ENCODE measurements around the gene TMEM204.

- no peak for TF ChIP-seq POLR2AphosphoS5 (IDR thresholded peaks at IDR 0.05; ENCODE audit: low read depth, low read length)
- TF ChIP-seq EZH2phosphoT487 (IDR thresholded peaks at IDR 0.05; ENCODE audit: borderline replicate concordance, low read depth): no peak
- TF ChIP-seq, protein P1, sequence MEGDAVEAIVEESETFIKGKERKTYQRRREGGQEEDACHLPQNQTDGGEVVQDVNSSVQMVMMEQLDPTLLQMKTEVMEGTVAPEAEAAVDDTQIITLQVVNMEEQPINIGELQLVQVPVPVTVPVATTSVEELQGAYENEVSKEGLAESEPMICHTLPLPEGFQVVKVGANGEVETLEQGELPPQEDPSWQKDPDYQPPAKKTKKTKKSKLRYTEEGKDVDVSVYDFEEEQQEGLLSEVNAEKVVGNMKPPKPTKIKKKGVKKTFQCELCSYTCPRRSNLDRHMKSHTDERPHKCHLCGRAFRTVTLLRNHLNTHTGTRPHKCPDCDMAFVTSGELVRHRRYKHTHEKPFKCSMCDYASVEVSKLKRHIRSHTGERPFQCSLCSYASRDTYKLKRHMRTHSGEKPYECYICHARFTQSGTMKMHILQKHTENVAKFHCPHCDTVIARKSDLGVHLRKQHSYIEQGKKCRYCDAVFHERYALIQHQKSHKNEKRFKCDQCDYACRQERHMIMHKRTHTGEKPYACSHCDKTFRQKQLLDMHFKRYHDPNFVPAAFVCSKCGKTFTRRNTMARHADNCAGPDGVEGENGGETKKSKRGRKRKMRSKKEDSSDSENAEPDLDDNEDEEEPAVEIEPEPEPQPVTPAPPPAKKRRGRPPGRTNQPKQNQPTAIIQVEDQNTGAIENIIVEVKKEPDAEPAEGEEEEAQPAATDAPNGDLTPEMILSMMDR (IDR thresholded peaks at IDR 0.05): no peak
Measured at GRCh38 chr16:1554826-1555445, 21.5 kb downstream of the TMEM204 start.
